Lung (tissue), 12 donors: ENCODE measurements around the gene ZNF562. TPM values are rescaled to one million over a fixed set of nuclear protein-coding genes. Genes with fewer than 3 reads are reported as not detected.
A peak's percentile ranks its signal among the peaks of the same experiment; 100 is the strongest.
"Not testable (repeated sequence)": the region's sequence is repeated elsewhere in the genome, so short reads cannot be mapped to it uniquely, and the experiment has no call there.

Experiments
- ATAC-seq: fragments of 200-7000 bp; cut with Tn5 transposase; one replicate; pipeline ENCODE4 v1.9.1; 2020; ENCODE audit warnings: moderate number of reproducible peaks; ENCODE audit not compliant: insufficient read depth, low FRiP score
- DNase-seq, 3 donors: peaks; one replicate each; pipeline ENCODE4 v3.0.0-alpha.2; 2013 to 2017
- H3K27ac ChIP-seq, 2 donors: one replicate each; pipeline ENCODE4 v1.5.1; 2013; ENCODE audit warnings: mild to moderate bottlenecking in 2 of 2, moderate library complexity in 2 of 2, control low read depth in 1 of 2, inconsistent platforms in 1 of 2, low read depth in 1 of 2, low read length in 1 of 2
- H3K27me3 ChIP-seq, 3 donors: one replicate each; pipeline ENCODE4 v1.5.1; 2013; ENCODE audit warnings: low read length in 2 of 3; ENCODE audit not compliant: control insufficient read depth in 3 of 3, insufficient read depth in 3 of 3
- H3K36me3 ChIP-seq, 4 donors: one replicate each; pipeline ENCODE4 v1.5.1; 2013; ENCODE audit warnings: low read length in 4 of 4, mild to moderate bottlenecking in 1 of 4, moderate library complexity in 1 of 4; ENCODE audit not compliant: control insufficient read depth in 4 of 4, insufficient read depth in 4 of 4
- H3K4me1 ChIP-seq, 5 donors: one replicate each; pipeline ENCODE4 v1.5.1; 2013; ENCODE audit warnings: low read length in 5 of 5, mild to moderate bottlenecking in 2 of 5, moderate library complexity in 1 of 5; ENCODE audit not compliant: control insufficient read depth in 5 of 5, insufficient read depth in 5 of 5
- H3K4me3 ChIP-seq: one replicate; pipeline ENCODE4 v1.5.1; 2013; ENCODE audit warnings: mild to moderate bottlenecking, control low read depth, moderate library complexity
- H3K9ac ChIP-seq, 2 donors: one replicate each; pipeline ENCODE4 v1.5.1; 2013; ENCODE audit warnings: low read length in 2 of 2, control low read depth in 1 of 2; ENCODE audit not compliant: insufficient read depth in 1 of 2
- H3K9me3 ChIP-seq, 4 donors: one replicate each; pipeline ENCODE4 v1.5.1; 2013; ENCODE audit warnings: low read length in 3 of 4, mild to moderate bottlenecking in 1 of 4, moderate library complexity in 1 of 4; ENCODE audit not compliant: control insufficient read depth in 4 of 4, insufficient read depth in 3 of 4
- CTCF ChIP-seq: IDR thresholded peaks from 2 replicates; pipeline ENCODE4 v1.5.1; 2012; ENCODE audit warnings: mild to moderate bottlenecking; ENCODE audit errors: control extremely low read depth, extremely low read depth
- WGBS, 2 donors: extraction: QIAGEN DNeasy Blood & Tissue Kit; methylation state at CpG; one replicate each; pipeline ENCODE4 v1.1.7; 2013; 5-methylcytosine and 5-hydroxymethylcytosine counted together
- polyA plus RNA-seq, 2 donors: library from polyadenylated mRNA; stranded (reverse); fragments of 200-250 nt; gene quantifications; one replicate each; pipeline ENCODE4 v1.2.1, GENCODE V29; 2013
- total RNA-seq, 2 donors: library from RNA; depleted of rRNA in 1 of 2; stranded (reverse); fragments of >200 nt in 1 of 2; gene quantifications; one replicate each; pipeline ENCODE4 v1.2.1, GENCODE V29; 2014 to 2021
- donor health status: control.
- donor health status: control.
- donor health status: Bipolar disorder and iron deficiency.
- donor health status: healthy.
- donor health status: DM: yes; HTN: yes; CAD: no.

The ZNF562 gene
- total and polyA plus RNA-seq, 4 donors = 6.2 to 45.9 (median 18.3) TPM

- Histone ChIP-seq H3K4me3 (no peak overlapping the region), H3K27me3 (no peaks in the 10 kb centered on the region), H3K9ac (no peak overlapping the region), H3K27ac (no peak overlapping the region), H3K9me3 (peaks cover 0 to 4% (median 0%) of the 10 kb centered on the region in 4 donors), H3K4me1 (no peaks in the 10 kb centered on the region), H3K36me3 (no peaks in the 10 kb centered on the region)
- DNase-seq = no peak
- ATAC-seq = no peak
- WGBS, 2 donors = 92 to 96% methylated on average over 6 of the region's 6 CpGs
- TF ChIP-seq CTCF = no peak
These were observed 27.3 kb upstream of the ZNF562 start for GRCh38 chr19:9702186-9702585.

GRCh38 chr19:9700229-9700981 is 25.5 kb upstream of the ZNF562 start:
- no peak for DNase-seq
- no peaks in the 10 kb centered on the region for H3K36me3 ChIP-seq
- H3K4me3 ChIP-seq = no peak overlapping the region
- H3K9me3 ChIP-seq = peaks cover 0 to 7% (median 0%) of the 10 kb centered on the region in 4 donors
- no peak overlapping the region for H3K9ac ChIP-seq
- no peak for TF ChIP-seq CTCF
- H3K27me3 ChIP-seq = no peaks in the 10 kb centered on the region
- no peak overlapping the region for H3K27ac ChIP-seq
- no peaks in the 10 kb centered on the region for H3K4me1 ChIP-seq
- no peak for ATAC-seq
- 86% methylated on average over 22 of the region's 22 CpGs for WGBS, 2 donors

- not testable (repeated sequence) for H3K4me3 ChIP-seq, H3K4me1 ChIP-seq, H3K36me3 ChIP-seq, H3K27ac ChIP-seq, H3K27me3 ChIP-seq, DNase-seq, H3K9me3 ChIP-seq, H3K9ac ChIP-seq, ATAC-seq
- WGBS, 2 donors = 78 to 89% methylated on average over 4 of the region's 4 CpGs
These were observed 15.4 kb upstream of the ZNF562 start for GRCh38 chr19:9690301-9690700.

- H3K4me1 ChIP-seq, H3K36me3 ChIP-seq, H3K9me3 ChIP-seq, H3K27ac ChIP-seq, H3K9ac ChIP-seq, H3K4me3 ChIP-seq, ATAC-seq, H3K27me3 ChIP-seq, DNase-seq: not testable (repeated sequence)
- WGBS, 2 donors = 92 to 94% methylated on average over 21 to 30 of the region's 30 CpGs
These were observed 5.1 kb upstream of the ZNF562 start for GRCh38 chr19:9679996-9680395.

- not testable (repeated sequence) for DNase-seq, H3K4me1 ChIP-seq, H3K27me3 ChIP-seq
- 57 to 59% methylated on average over 20 of the region's 20 CpGs for WGBS, 2 donors
- Histone ChIP-seq H3K9me3 (peaks cover 2 to 20% (median 6%) of the 10 kb centered on the region in 4 donors), H3K9ac (peak overlapping the region; percentile 87 to 89), H3K27ac (peak overlapping the region; percentile 91 to 93), H3K36me3 (peaks cover 4 to 28% (median 7%) of the 10 kb centered on the region in 4 donors), H3K4me3 (peak overlapping the region; percentile 72)
- peak; percentile 83 for ATAC-seq
These were observed 530 bp upstream of the ZNF562 start for GRCh38 chr19:9675358-9675901.
